Keratinocyte (primary cell): Measurements from ENCODE around the gene ATP13A3. TPM values are rescaled to one million over a fixed set of nuclear protein-coding genes. Genes with fewer than 3 reads are reported as not detected.
A peak's percentile ranks its signal among the peaks of the same experiment; 100 is the strongest.

Source experiments
- DNase-seq: peaks from one replicate; pipeline ENCODE4 v3.0.0-alpha.2; 2011; ENCODE audit warnings: low read depth, missing footprints, low spot score
- FAIRE-seq: peaks from 2 replicates; lab custom pipeline; 2011; peaks lifted over from hg19 to GRCh38; lab: Jason Lieb, UNC
- H2AFZ ChIP-seq: 2 replicates; pipeline ENCODE4 v1.6.0; 2012; ENCODE audit warnings: low read length, control low read depth, inconsistent platforms; ENCODE audit not compliant: control insufficient read depth
- H3K27ac ChIP-seq: 2 replicates; pipeline ENCODE4 v1.5.1; 2011; ENCODE audit warnings: low read length; ENCODE audit not compliant: control insufficient read depth, insufficient read depth
- H3K27me3 ChIP-seq: 3 replicates; pipeline ENCODE4 v1.6.0; 2011; ENCODE audit warnings: low read length; ENCODE audit not compliant: control insufficient read depth, insufficient read depth; ENCODE audit errors: extremely low read depth
- H3K36me3 ChIP-seq, 2 experiments: 2 replicates in 1 of 2; 3 replicates in 1 of 2; pipeline ENCODE4 v1.5.1; 2011; ENCODE audit warnings: low read length in 2 of 2, mild to moderate bottlenecking in 1 of 2; ENCODE audit not compliant: control insufficient read depth in 2 of 2, insufficient read depth in 2 of 2; ENCODE audit errors: extremely low read depth in 1 of 2
- H3K4me1 ChIP-seq: 3 replicates; pipeline ENCODE4 v1.5.1; 2011; ENCODE audit warnings: low read length; ENCODE audit not compliant: control insufficient read depth, insufficient read depth; ENCODE audit errors: extremely low read depth
- H3K4me2 ChIP-seq: 3 replicates; pipeline ENCODE4 v1.6.0; 2011; ENCODE audit warnings: low read depth, low read length; ENCODE audit not compliant: control insufficient read depth, insufficient read depth; ENCODE audit errors: extremely low read depth
- H3K4me3 ChIP-seq, 3 experiments: fragments of 200-600 bp in 1 of 3; sonication (generic) in 1 of 3; 2 replicates in 2 of 3; 3 replicates in 1 of 3; pipeline ENCODE4 v1.5.1; 2011 to 2016; ENCODE audit warnings: low read length in 3 of 3, mild to moderate bottlenecking in 3 of 3, control low read depth in 2 of 3, inconsistent platforms in 1 of 3, low read depth in 1 of 3, mixed read lengths in 1 of 3, mixed run types in 1 of 3, moderate library complexity in 1 of 3; ENCODE audit not compliant: control insufficient read depth in 2 of 3, insufficient read depth in 2 of 3; ENCODE audit errors: extremely low read depth in 1 of 3
- H3K79me2 ChIP-seq: 2 replicates; pipeline ENCODE4 v1.6.0; 2012; ENCODE audit warnings: low read length; ENCODE audit not compliant: control insufficient read depth, insufficient read depth
- H3K9ac ChIP-seq: 3 replicates; pipeline ENCODE4 v1.6.0; 2011; ENCODE audit warnings: low read length; ENCODE audit not compliant: control insufficient read depth, insufficient read depth; ENCODE audit errors: extremely low read depth
- H3K9me1 ChIP-seq: 3 replicates; pipeline ENCODE4 v1.6.0; 2011; ENCODE audit warnings: low read length; ENCODE audit not compliant: control insufficient read depth, insufficient read depth; ENCODE audit errors: extremely low read depth
- H3K9me3 ChIP-seq: 2 replicates; pipeline ENCODE4 v1.5.1; 2012; ENCODE audit warnings: low read depth, low read length; ENCODE audit not compliant: control insufficient read depth
- H4K20me1 ChIP-seq: 3 replicates; pipeline ENCODE4 v1.6.0; 2011; ENCODE audit warnings: low read length; ENCODE audit not compliant: control insufficient read depth, insufficient read depth; ENCODE audit errors: extremely low read depth
- EZH2 ChIP-seq: IDR thresholded peaks from one replicate; pipeline ENCODE4 v1.6.1; 2012; ENCODE audit warnings: inconsistent platforms, mild to moderate bottlenecking, low read length, moderate library complexity
- dilution Hi-C: fragments of 300-500 bp; cut with MboI; formaldehyde crosslinking; loops from one replicate; pipeline ENCODE4 v1.7.0; 2020; ENCODE audit warnings: low sequenced_read_pairs; ENCODE audit not compliant: extremely low pct_ligation_motif_present
- polyA plus RNA-seq, 5 experiments: library from polyadenylated mRNA; depleted of rRNA in 3 of 5; stranded (reverse) in 3 of 5; stranded (forward) in 1 of 5; unstranded in 1 of 5; fragments of >200 nt; gene quantifications; 1 replicate in 1 of 5; 2 replicates in 3 of 5; 3 replicates in 1 of 5; pipeline versions ENCODE4 v1.2.1 to v1.2.3, GENCODE V29; 2011 to 2012; ENCODE audit warnings: missing spikeins in 2 of 5, low read depth in 1 of 5, low replicate concordance in 1 of 5
- TF ChIP-seq, protein P1 (sequence below), 3 experiments: IDR thresholded peaks in 1 of 3; conservative IDR thresholded peaks in 1 of 3; optimal IDR thresholded peaks in 1 of 3; 2 replicates in 2 of 3; 3 replicates in 1 of 3; pipeline versions ENCODE3 to v1.5.1; 2011; ENCODE audit warnings: low read length in 3 of 3, mild to moderate bottlenecking in 3 of 3, moderate library complexity in 2 of 3, control low read depth in 1 of 3, inconsistent platforms in 1 of 3; ENCODE audit not compliant: insufficient read depth in 2 of 3; ENCODE audit errors: extremely low read depth in 1 of 3

The ATP13A3 gene
- polyA plus RNA-seq, 1 donor (not counting 4 experiments of a cell fraction or from before 2014, with no cell fraction given): 103 TPM

DNA sequence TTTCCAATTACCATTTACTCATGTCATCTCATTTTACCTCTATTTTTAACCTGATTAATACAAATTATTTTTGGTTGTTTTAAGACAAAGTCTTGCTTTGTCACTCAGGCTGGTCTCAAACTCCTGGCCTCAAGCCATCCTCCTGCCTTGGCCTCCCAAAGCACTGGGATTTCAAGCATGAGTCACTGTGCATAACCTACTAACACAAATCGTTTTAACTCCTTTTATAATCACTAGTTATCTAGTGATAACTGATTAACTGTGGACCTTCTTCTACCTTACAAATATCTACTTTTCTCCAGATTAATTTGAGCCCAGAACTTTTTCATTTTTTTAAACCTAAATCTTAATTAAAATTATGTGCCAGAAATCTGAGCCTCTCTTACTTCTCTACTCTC is 4.6 kb downstream of the ATP13A3 start:
- H3K4me1 ChIP-seq: peaks cover 16% of the 10 kb centered on the region
- FAIRE-seq: no peak
- no peak overlapping the region for H3K27ac ChIP-seq
- no peaks in the 10 kb centered on the region for H3K9me1 ChIP-seq
- dilution Hi-C loops: no loop called here
- DNase-seq: no peak
- TF ChIP-seq, protein P1, sequence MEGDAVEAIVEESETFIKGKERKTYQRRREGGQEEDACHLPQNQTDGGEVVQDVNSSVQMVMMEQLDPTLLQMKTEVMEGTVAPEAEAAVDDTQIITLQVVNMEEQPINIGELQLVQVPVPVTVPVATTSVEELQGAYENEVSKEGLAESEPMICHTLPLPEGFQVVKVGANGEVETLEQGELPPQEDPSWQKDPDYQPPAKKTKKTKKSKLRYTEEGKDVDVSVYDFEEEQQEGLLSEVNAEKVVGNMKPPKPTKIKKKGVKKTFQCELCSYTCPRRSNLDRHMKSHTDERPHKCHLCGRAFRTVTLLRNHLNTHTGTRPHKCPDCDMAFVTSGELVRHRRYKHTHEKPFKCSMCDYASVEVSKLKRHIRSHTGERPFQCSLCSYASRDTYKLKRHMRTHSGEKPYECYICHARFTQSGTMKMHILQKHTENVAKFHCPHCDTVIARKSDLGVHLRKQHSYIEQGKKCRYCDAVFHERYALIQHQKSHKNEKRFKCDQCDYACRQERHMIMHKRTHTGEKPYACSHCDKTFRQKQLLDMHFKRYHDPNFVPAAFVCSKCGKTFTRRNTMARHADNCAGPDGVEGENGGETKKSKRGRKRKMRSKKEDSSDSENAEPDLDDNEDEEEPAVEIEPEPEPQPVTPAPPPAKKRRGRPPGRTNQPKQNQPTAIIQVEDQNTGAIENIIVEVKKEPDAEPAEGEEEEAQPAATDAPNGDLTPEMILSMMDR (optimal IDR thresholded peaks at IDR 0.05 in 1 of 3, IDR thresholded peaks at IDR 0.05 in 1 of 3, conservative IDR thresholded peaks at IDR 0.05 in 1 of 3; ENCODE audit: extremely low read depth in 1 of 3, insufficient read depth in 2 of 3, low read length in 3 of 3): no peak
- no peak for TF ChIP-seq EZH2
- H3K27me3 ChIP-seq: no peaks in the 10 kb centered on the region
- H3K9me3 ChIP-seq: no peaks in the 10 kb centered on the region
- H3K9ac ChIP-seq: no peak overlapping the region
- H3K79me2 ChIP-seq: peaks cover 88% of the 10 kb centered on the region
- H3K4me3 ChIP-seq: no peak overlapping the region
- H4K20me1 ChIP-seq: peaks cover 14% of the 10 kb centered on the region
- H3K36me3 ChIP-seq: peaks cover 8 to 36% of the 10 kb centered on the region in 2 experiments
- no peak overlapping the region for H2AFZ ChIP-seq
- H3K4me2 ChIP-seq: no peak overlapping the region

DNA sequence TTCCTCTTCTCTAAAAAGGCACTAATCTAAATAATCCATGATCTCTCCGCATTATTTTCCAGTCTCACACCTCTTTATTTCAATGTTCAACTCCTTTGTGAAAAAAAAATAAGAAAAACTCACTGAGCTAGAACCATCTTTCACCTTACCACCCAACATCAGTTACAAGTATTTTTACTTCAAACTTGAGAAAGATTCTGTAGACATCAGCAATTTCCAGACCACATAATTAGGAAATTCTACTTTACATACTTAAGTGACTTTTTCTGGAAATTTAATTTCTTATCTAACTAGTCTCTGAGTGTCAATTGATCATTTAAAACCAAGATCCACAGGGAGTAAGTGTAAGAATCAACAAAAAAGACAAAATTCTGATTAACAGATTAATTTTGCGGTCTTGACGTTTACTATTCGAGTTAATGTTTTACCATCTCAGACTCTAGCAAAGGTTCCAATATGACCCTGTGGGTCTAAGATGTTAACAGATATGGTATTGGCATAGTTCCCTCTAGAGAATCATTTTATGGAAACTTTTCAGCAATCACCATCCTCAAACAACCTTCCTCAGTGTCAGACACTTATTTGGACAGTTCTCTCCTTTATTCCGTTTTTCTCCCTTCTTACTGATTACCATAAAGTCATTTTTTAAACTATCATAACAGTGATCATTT is 5.1 kb downstream of the ATP13A3 start:
- dilution Hi-C loops: no loop called here
- no peaks in the 10 kb centered on the region for H3K27me3 ChIP-seq
- no peaks in the 10 kb centered on the region for H3K9me3 ChIP-seq
- H4K20me1 ChIP-seq: peaks cover 14% of the 10 kb centered on the region
- H3K4me1 ChIP-seq: peaks cover 14% of the 10 kb centered on the region
- no peak overlapping the region for H2AFZ ChIP-seq
- no peak overlapping the region for H3K4me3 ChIP-seq
- FAIRE-seq: no peak
- H3K36me3 ChIP-seq: peaks cover 8 to 39% of the 10 kb centered on the region in 2 experiments
- H3K79me2 ChIP-seq: peaks cover 93% of the 10 kb centered on the region
- H3K9ac ChIP-seq: no peak overlapping the region
- H3K9me1 ChIP-seq: no peaks in the 10 kb centered on the region
- H3K4me2 ChIP-seq: peak overlapping the region; percentile 34
- TF ChIP-seq, protein P1 (optimal IDR thresholded peaks at IDR 0.05 in 1 of 3, IDR thresholded peaks at IDR 0.05 in 1 of 3, conservative IDR thresholded peaks at IDR 0.05 in 1 of 3; ENCODE audit: extremely low read depth in 1 of 3, insufficient read depth in 2 of 3, low read length in 3 of 3): no peak
- TF ChIP-seq EZH2: no peak
- no peak for DNase-seq
- no peak overlapping the region for H3K27ac ChIP-seq
